K562 (cell line): ENCODE results near the gene REEP3. TPM values are rescaled to one million over a fixed set of nuclear protein-coding genes. Genes with fewer than 3 reads are reported as not detected.

ENCODE experiments used
- ATAC-seq: fragments of 200-7000 bp; cut with Tn5 transposase; 3 replicates; pipeline ENCODE4 v1.9.1; 2020; ENCODE audit warnings: moderate library complexity
- BruUV-seq: library from RNA; stranded (reverse); fragments of 400-500 nt; replicated peaks from 2 replicates; lab custom pipeline; 2021; lab: Mats Ljungman, UMichigan
- CTCF ChIA-PET: fragments of 300-600 bp; formaldehyde crosslinking; extraction: SDS; loops from one replicate; lab custom pipeline; 2021; ENCODE audit warnings: low intra/inter-chr PET ratio; lab: Yijun Ruan, JAX
- POLR2A ChIA-PET: fragments of 300-600, 350-650 bp; sonication (Branson Sonifier 250); formaldehyde crosslinking; extraction: SDS; loops from one replicate; lab custom pipeline; 2021; ENCODE audit warnings: antibody characterized with exemption, inconsistent platforms; lab: Yijun Ruan, JAX
- DNase-seq, 4 experiments: peaks; one replicate each; pipeline versions ENCODE4 v3.0.0 to v3.0.0-alpha.2; 2011 to 2018; ENCODE audit warnings: low spot score in 3 of 4, mixed read lengths in 3 of 4; ENCODE audit errors: extremely low read depth in 1 of 4
- FAIRE-seq: peaks from 2 replicates; lab custom pipeline; 2011; peaks lifted over from hg19 to GRCh38; lab: Jason Lieb, UNC
- H2AFZ ChIP-seq: 2 replicates; pipeline ENCODE4 v1.6.0; 2011; ENCODE audit warnings: low read depth, low read length, control low read depth, inconsistent platforms
- H3K27ac ChIP-seq: fragments of 200-600 bp; 3 replicates; pipeline ENCODE4 v1.8.0; 2011; ENCODE audit warnings: low read depth, mild to moderate bottlenecking, control low read depth, inconsistent platforms, low read length, moderate library complexity, mixed read lengths; ENCODE audit errors: extremely low read depth
- H3K27me3 ChIP-seq, 2 experiments: fragments of 300-600 bp in 1 of 2; 2 replicates in 1 of 2; 3 replicates in 1 of 2; pipeline versions ENCODE4 v1.6.0 to v1.8.0; 2011; ENCODE audit warnings: inconsistent platforms in 2 of 2, low read length in 2 of 2, mild to moderate bottlenecking in 1 of 2, mixed read lengths in 1 of 2, moderate library complexity in 1 of 2; ENCODE audit not compliant: control insufficient read depth in 2 of 2, insufficient read depth in 2 of 2
- H3K36me3 ChIP-seq: fragments of 300-600 bp; 3 replicates; pipeline ENCODE4 v1.8.0; 2011; ENCODE audit warnings: mild to moderate bottlenecking, low read length, inconsistent platforms; ENCODE audit not compliant: control insufficient read depth, insufficient read depth
- H3K4me1 ChIP-seq, 2 experiments: fragments of 200-600 bp in 1 of 2; replicated peaks in 1 of 2; 2 replicates in 1 of 2; 3 replicates in 1 of 2; pipeline versions ENCODE4 v1.5.1 to v1.8.0; 2011; ENCODE audit warnings: inconsistent platforms in 2 of 2, low read length in 2 of 2, mild to moderate bottlenecking in 1 of 2, mixed read lengths in 1 of 2, moderate library complexity in 1 of 2; ENCODE audit not compliant: control insufficient read depth in 2 of 2, insufficient read depth in 2 of 2
- H3K4me2 ChIP-seq: 2 replicates; pipeline ENCODE4 v1.6.1; 2011; ENCODE audit warnings: low read length, control low read depth, inconsistent platforms, mixed read lengths; ENCODE audit not compliant: insufficient read depth
- H3K4me3 ChIP-seq: fragments of 200-600 bp; sonication (generic), shearing (Covaris generic); 2 replicates; pipeline ENCODE4 v1.5.1; 2016; ENCODE audit warnings: control low read depth, inconsistent platforms
- H3K79me2 ChIP-seq: fragments of 200-600 bp; 3 replicates; pipeline ENCODE4 v1.8.0; 2011; ENCODE audit warnings: low read length, inconsistent platforms; ENCODE audit not compliant: control insufficient read depth, insufficient read depth
- H3K9ac ChIP-seq, 2 experiments: 2 replicates each; pipeline versions ENCODE4 v1.6.0 to v1.6.1; 2011; ENCODE audit warnings: low read depth in 2 of 2, low read length in 2 of 2, control low read depth in 1 of 2, inconsistent platforms in 1 of 2, mild to moderate bottlenecking in 1 of 2, mixed read lengths in 1 of 2; ENCODE audit not compliant: insufficient read depth in 1 of 2
- H3K9me1 ChIP-seq: one replicate; pipeline ENCODE4 v1.6.0; 2011; ENCODE audit warnings: inconsistent platforms, mild to moderate bottlenecking, low read length, moderate library complexity; ENCODE audit not compliant: control insufficient read depth, insufficient read depth
- H3K9me3 ChIP-seq: replicated peaks from 2 replicates; pipeline ENCODE4 v1.5.1; 2011; ENCODE audit warnings: low read depth, low read length, inconsistent platforms; ENCODE audit not compliant: control insufficient read depth, insufficient read depth
- H4K20me1 ChIP-seq: replicated peaks from 2 replicates; pipeline ENCODE4 v1.6.1; 2011; ENCODE audit warnings: low read length, inconsistent platforms, mixed read lengths; ENCODE audit not compliant: control insufficient read depth, insufficient read depth
- CEBPB ChIP-seq: fragments of 450-650 bp; IDR thresholded peaks from 2 replicates; pipeline ENCODE4 v1.6.1; 2016; ENCODE audit warnings: missing genetic modification characterization, missing compliant biosample characterization
- CREB5 ChIP-seq: fragments of 250-450 bp; sonication (Bioruptor Pico); IDR thresholded peaks from 2 replicates; pipeline ENCODE4 v1.5.0; 2020; ENCODE audit warnings: mild to moderate bottlenecking
- NBN ChIP-seq: fragments of 450-650 bp; IDR thresholded peaks from 2 replicates; pipeline ENCODE4 v1.6.1; 2016; ENCODE audit warnings: low read depth, mild to moderate bottlenecking
- SMARCA5 ChIP-seq: fragments of 450-650 bp; IDR thresholded peaks from 2 replicates; pipeline ENCODE4 v1.6.1; 2016
- ZNF324 ChIP-seq: fragments of 250-450 bp; sonication (Bioruptor Pico); IDR thresholded peaks from 2 replicates; pipeline ENCODE4 v1.4.0; 2020; ENCODE audit warnings: mild to moderate bottlenecking
- ZNF696 ChIP-seq: fragments of 250-450 bp; sonication (Bioruptor Pico); conservative IDR thresholded peaks from 2 replicates; pipeline ENCODE4 v1.4.0; 2020; ENCODE audit warnings: mild to moderate bottlenecking, moderate library complexity
- WGBS: fragments of 100-300 bp; shearing (Covaris generic); methylation state at CpG from one replicate; pipeline ENCODE4 v1.1.6; 2016; ENCODE audit warnings: low coverage, mixed read lengths; ENCODE audit not compliant: insufficient coverage; ENCODE audit errors: missing lambda C conversion rate; 5-methylcytosine and 5-hydroxymethylcytosine counted together
- in situ Hi-C: fragments of 300-500 bp; cut with MboI; formaldehyde crosslinking; loops from 4 replicates; pipeline ENCODE4 v1.15.0; 2018; ENCODE audit warnings: inconsistent platforms, mixed read lengths
- intact Hi-C: fragments of 100-400 bp; cut with micrococcal nuclease; formaldehyde crosslinking; loops from 2 replicates; pipeline ENCODE4 v1.14.2; 2022
- polyA plus RNA-seq, 8 experiments: library from polyadenylated mRNA; depleted of rRNA in 4 of 8; stranded (reverse) in 5 of 8; unstranded in 3 of 8; fragments of >200 nt; fragmentation: Nextera tagmentation in 2 of 8; fragmentation: Illumina TruSeq in 1 of 8; extraction: Ambion mirVana in 2 of 8; extraction: Trizol in 1 of 8; gene quantifications; 2 replicates each; pipeline versions ENCODE4 v1.2.1 to v1.2.3, GENCODE V29; 2011 to 2014; ENCODE audit warnings: inconsistent platforms in 1 of 8, missing spikeins in 1 of 8
- total RNA-seq, 7 experiments: library from RNA; depleted of rRNA in 6 of 7; stranded (reverse); fragments of >200 nt in 6 of 7; fragmentation: Illumina TruSeq in 2 of 7; extraction: Trizol in 2 of 7; gene quantifications; 2 replicates each; pipeline versions ENCODE4 v1.2.1 to v1.2.3, GENCODE V29; 2011 to 2021; ENCODE audit warnings: low replicate concordance in 1 of 7
- TF ChIP-seq, protein P1 (sequence below), 3 experiments: fragments of 200-800 bp in 1 of 3; sonication (Bioruptor generic) in 1 of 3; sonication (generic) in 1 of 3; formaldehyde crosslinking in 1 of 3; IDR thresholded peaks; 2 replicates each; pipeline versions ENCODE4 v1.6.1 to v1.8.0; 2016 to 2022; ENCODE audit warnings: mild to moderate bottlenecking in 2 of 3, missing compliant biosample characterization in 2 of 3, missing genetic modification characterization in 2 of 3, missing genetic modification reagents in 1 of 3
- TF ChIP-seq, protein P2 (sequence below): fragments of 250-450 bp; sonication (Bioruptor Pico); IDR thresholded peaks from 2 replicates; pipeline ENCODE4 v1.5.0; 2020; ENCODE audit warnings: mild to moderate bottlenecking, borderline replicate concordance
- TF ChIP-seq, protein P3 (sequence below): fragments of 250-450 bp; sonication (Bioruptor Pico); IDR thresholded peaks from 2 replicates; pipeline ENCODE4 v1.8.0; 2021; ENCODE audit warnings: mild to moderate bottlenecking, moderate library complexity
- TF ChIP-seq, protein P4 (sequence below), 2 experiments: fragments of 450-650 bp; IDR thresholded peaks; 2 replicates each; pipeline ENCODE4 v1.6.1; 2016
- TF ChIP-seq, protein P5 (sequence below): fragments of 450-650 bp; formaldehyde crosslinking; IDR thresholded peaks from 2 replicates; pipeline ENCODE4 v1.4.0; 2022; ENCODE audit warnings: missing genetic modification characterization

REEP3 gene
- total and polyA plus RNA-seq, 9 of the 15 experiments (the other 6 are each of a cell fraction or from before 2014, with no cell fraction given) = 3.4 to 13.4 (median 9.2) TPM

DNA sequence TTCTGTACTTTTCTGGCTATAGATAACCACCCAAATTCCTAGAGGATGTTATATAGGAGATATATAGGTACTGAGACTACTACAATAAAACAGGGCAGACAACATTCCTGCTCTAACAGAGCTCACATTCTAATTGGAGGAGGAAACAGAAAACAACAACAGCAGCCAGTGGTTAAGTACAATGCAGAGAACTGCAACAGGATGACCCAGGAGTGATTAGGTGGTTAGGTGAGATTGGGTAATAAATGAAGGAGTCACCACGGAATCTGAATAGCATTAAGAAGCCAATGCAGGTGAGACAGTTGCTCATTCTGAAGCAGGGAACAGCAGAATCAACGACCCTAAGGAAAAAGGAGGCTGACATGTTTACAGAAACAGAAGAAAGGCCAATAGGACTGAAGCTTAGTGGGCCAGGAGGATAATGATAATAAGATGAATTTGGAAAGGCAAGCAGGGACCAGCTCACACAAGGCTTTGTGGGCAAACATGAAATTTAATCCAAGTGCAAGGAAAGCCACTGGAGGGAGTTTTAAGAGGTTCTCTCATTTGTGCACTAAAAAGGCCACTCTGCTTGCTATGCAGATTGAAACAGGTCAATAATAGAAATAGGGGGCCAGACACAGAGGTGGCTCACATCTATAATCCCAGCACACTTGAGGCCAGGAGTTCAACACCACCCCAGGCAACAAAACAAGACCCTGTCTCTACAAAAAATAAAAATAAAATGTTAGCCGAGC, 16.9 kb upstream of the REEP3 start:
- ChIA-PET CTCF (no interaction called here), POLR2A (interaction anchor here (0.6 to 6.0 kb wide), 11 partner anchors 8 to 273 kb away, joined by 3 to 46 read pairs (median 3); no protein-coding TSS in a partner anchor)
- Histone ChIP-seq H4K20me1 (no peaks in the 10 kb centered on the region), H3K9ac (peak overlapping the region in 1 of 2 experiments; percentile 45; a peak in 1 of 4 replicates), H3K4me2 (peak overlapping the region; percentile 69), H3K4me1 (peaks cover 5 to 22% of the 10 kb centered on the region in 2 experiments; a peak in 4 of 5 replicates), H2AFZ (peak overlapping the region; percentile 49), H3K36me3 (0 out of 3 replicates have a peak, but pooled peaks cover under 1% of the 10 kb centered on the region), H3K27me3 (no peaks in the 10 kb centered on the region), H3K79me2 (peaks cover 62% of the 10 kb centered on the region), H3K9me3 (no peaks in the 10 kb centered on the region), H3K4me3 (no peak overlapping the region), H3K27ac (peak overlapping the region; percentile 63), H3K9me1 (no peaks in the 10 kb centered on the region)
- DNase-seq (peak in 1 of 4 experiments; percentile 39), FAIRE-seq (no peak), ATAC-seq (peak; percentile 65)
- in situ Hi-C loops (no loop called here), intact Hi-C loops (loop anchor here (5.0 kb wide), 1 partner anchor 123 kb away; no protein-coding TSS in a partner anchor)
- WGBS = 25% methylated on average over 3 of the region's 3 CpGs
- no TSS peak for BruUV-seq
- TF ChIP-seq, protein P1, sequence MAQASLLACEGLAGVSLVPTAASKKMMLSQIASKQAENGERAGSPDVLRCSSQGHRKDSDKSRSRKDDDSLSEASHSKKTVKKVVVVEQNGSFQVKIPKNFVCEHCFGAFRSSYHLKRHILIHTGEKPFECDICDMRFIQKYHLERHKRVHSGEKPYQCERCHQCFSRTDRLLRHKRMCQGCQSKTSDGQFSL (CRISPR knock-in tag; IDR thresholded peaks at IDR 0.05) = no peak
- TF ChIP-seq, protein P1 (tag; IDR thresholded peaks at IDR 0.05) = no peak
- TF ChIP-seq SMARCA5 (0 out of 2 replicates have a peak, but pooled peaks have one; percentile 12), ZNF324 (CRISPR knock-in tag) (no peak), CEBPB (tag) (peak; percentile 61), ZNF696 (CRISPR knock-in tag) (no peak), NBN (0 out of 2 replicates have a peak, but pooled peaks have one; percentile 26), CREB5 (CRISPR knock-in tag) (no peak)
- TF ChIP-seq, protein P2, sequence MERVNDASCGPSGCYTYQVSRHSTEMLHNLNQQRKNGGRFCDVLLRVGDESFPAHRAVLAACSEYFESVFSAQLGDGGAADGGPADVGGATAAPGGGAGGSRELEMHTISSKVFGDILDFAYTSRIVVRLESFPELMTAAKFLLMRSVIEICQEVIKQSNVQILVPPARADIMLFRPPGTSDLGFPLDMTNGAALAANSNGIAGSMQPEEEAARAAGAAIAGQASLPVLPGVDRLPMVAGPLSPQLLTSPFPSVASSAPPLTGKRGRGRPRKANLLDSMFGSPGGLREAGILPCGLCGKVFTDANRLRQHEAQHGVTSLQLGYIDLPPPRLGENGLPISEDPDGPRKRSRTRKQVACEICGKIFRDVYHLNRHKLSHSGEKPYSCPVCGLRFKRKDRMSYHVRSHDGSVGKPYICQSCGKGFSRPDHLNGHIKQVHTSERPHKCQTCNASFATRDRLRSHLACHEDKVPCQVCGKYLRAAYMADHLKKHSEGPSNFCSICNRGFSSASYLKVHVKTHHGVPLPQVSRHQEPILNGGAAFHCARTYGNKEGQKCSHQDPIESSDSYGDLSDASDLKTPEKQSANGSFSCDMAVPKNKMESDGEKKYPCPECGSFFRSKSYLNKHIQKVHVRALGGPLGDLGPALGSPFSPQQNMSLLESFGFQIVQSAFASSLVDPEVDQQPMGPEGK (CRISPR knock-in tag) = no peak
- TF ChIP-seq, protein P3, sequence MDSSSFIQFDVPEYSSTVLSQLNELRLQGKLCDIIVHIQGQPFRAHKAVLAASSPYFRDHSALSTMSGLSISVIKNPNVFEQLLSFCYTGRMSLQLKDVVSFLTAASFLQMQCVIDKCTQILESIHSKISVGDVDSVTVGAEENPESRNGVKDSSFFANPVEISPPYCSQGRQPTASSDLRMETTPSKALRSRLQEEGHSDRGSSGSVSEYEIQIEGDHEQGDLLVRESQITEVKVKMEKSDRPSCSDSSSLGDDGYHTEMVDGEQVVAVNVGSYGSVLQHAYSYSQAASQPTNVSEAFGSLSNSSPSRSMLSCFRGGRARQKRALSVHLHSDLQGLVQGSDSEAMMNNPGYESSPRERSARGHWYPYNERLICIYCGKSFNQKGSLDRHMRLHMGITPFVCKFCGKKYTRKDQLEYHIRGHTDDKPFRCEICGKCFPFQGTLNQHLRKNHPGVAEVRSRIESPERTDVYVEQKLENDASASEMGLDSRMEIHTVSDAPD (CRISPR knock-in tag) = no peak
- TF ChIP-seq, protein P4, sequence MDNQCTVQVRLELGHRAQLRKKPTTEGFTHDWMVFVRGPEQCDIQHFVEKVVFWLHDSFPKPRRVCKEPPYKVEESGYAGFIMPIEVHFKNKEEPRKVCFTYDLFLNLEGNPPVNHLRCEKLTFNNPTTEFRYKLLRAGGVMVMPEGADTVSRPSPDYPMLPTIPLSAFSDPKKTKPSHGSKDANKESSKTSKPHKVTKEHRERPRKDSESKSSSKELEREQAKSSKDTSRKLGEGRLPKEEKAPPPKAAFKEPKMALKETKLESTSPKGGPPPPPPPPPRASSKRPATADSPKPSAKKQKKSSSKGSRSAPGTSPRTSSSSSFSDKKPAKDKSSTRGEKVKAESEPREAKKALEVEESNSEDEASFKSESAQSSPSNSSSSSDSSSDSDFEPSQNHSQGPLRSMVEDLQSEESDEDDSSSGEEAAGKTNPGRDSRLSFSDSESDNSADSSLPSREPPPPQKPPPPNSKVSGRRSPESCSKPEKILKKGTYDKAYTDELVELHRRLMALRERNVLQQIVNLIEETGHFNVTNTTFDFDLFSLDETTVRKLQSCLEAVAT (IDR thresholded peaks at IDR 0.05) = no peak
- TF ChIP-seq, protein P5, sequence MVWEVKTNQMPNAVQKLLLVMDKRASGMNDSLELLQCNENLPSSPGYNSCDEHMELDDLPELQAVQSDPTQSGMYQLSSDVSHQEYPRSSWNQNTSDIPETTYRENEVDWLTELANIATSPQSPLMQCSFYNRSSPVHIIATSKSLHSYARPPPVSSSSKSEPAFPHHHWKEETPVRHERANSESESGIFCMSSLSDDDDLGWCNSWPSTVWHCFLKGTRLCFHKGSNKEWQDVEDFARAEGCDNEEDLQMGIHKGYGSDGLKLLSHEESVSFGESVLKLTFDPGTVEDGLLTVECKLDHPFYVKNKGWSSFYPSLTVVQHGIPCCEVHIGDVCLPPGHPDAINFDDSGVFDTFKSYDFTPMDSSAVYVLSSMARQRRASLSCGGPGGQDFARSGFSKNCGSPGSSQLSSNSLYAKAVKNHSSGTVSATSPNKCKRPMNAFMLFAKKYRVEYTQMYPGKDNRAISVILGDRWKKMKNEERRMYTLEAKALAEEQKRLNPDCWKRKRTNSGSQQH (CRISPR knock-in tag) = no peak
